HG03469 (cell line): ENCODE results near the gene EXOC6B.

ENCODE experiments used
- ATAC-seq: cut with Tn5 transposase; IDR thresholded peaks from one replicate; pipeline ENCODE4 v1.9.1; 2021; ENCODE audit warnings: mild to moderate bottlenecking, moderate library complexity, moderate number of reproducible peaks; ENCODE audit not compliant: unreplicated experiment

EXOC6B gene

GRCh38 chr2:72793798-72794440 is 31.9 kb downstream of the EXOC6B start:
- no peak for ATAC-seq

DNA sequence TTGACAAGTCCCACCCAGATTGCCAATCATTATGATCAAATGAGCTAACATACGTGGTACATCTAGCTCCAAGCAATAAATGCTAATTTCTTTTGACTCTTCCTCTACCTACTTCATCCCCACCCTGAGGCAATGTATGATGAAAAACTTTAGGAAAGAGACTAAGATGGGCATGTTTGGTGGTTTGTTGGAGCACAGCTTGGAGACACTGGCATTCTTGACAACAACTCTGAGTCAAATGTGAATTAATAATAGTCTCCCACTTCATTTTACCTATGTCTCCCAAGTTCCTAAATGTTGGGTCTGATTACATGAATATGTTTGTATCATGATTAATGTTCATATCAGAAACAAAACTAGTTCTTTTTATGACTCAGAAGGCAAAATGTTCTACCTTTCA is 36.6 kb downstream of the EXOC6B start:
- ATAC-seq = no peak

- no peak for ATAC-seq
Observed at GRCh38 chr2:72788756-72789155, 37.1 kb downstream of the EXOC6B start.

GRCh38 chr2:72785517-72785916 is 40.3 kb downstream of the EXOC6B start:
- ATAC-seq = no peak

- ATAC-seq = no peak
Observed at GRCh38 chr2:72782520-72782919, 43.3 kb downstream of the EXOC6B start.

DNA sequence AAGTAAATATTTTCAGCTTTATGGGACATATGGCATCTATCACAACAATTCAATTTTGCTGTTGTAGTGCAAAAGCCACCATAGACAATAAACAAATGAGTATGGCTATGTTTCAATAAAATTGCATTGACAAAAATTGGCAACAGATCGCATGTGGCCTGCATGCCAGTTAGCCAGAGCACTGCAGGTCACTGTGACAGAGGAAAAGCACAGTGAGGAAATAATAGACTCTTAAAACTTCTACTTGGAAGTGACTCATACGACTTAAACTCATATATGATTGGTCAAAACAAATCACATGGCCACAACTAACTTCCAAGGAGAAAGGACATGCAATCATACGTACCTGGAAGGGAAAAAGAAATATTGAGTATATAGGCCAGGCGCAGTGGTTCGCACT is 44.4 kb downstream of the EXOC6B start:
- no peak for ATAC-seq

DNA sequence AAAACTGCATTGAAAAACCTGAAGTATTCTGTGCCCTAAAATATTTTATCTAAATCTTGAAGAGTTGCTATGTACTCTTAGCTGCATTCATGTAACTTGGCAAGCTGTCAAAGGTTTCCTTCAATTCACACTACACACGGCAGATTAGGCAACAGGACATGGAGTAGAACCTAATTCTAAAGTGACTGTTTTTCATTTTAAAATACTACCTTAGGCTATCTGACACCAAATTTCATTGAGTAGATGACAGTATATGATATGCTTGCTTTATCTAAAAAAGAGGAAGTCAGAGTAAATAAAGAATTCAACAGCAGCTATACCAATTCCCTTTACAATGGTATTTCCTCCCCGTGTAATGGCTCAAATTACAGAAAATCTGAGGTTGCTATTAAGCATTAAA is 45.4 kb downstream of the EXOC6B start:
- no peak for ATAC-seq

- ATAC-seq = no peak
Observed at GRCh38 chr2:72779495-72779894, 46.3 kb downstream of the EXOC6B start.

DNA sequence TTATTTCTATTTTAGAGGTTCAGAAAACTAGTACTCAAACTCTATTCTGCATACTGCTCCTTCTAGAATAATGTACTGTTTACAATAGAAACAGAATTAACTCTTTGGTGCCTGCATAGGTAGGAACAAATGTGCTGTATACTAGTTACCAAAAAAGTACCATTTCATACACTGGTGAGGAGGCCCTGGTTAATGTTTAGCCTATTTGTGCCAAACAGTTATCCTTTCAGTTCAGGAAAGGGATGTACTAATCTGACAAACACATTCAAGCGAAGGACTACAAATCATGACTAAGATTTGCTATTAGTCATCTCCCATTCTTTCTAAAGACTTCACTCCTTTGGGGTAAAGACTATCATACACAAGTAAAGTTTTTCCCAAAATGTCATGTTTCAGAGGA is 47.4 kb downstream of the EXOC6B start:
- no peak for ATAC-seq

- ATAC-seq = peak; percentile 65
Observed at GRCh38 chr2:72770879-72771461, 54.9 kb downstream of the EXOC6B start.

- no peak for ATAC-seq
Observed at GRCh38 chr2:72765997-72766609, 59.7 kb downstream of the EXOC6B start.

DNA sequence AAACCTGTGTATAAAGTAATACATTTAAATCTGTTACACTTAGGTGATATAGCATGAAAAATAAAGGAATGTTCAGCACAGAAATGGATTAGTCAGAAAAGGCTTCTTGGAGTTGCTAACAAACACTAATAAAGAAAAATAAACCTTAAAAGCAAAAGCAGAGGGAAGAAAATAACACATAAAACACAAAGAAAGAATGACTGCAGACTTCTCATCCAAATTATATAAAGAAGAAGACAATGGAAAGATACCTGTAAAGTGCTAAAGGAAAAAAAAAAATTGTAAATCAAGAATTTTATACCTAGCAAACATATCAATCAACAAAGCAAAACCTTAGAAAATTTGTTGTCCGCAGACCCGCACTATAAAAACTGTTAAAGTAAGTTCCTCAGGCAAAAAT is 63.6 kb downstream of the EXOC6B start:
- no peak for ATAC-seq

- ATAC-seq = no peak
Observed at GRCh38 chr2:72759755-72760154, 66.1 kb downstream of the EXOC6B start.

DNA sequence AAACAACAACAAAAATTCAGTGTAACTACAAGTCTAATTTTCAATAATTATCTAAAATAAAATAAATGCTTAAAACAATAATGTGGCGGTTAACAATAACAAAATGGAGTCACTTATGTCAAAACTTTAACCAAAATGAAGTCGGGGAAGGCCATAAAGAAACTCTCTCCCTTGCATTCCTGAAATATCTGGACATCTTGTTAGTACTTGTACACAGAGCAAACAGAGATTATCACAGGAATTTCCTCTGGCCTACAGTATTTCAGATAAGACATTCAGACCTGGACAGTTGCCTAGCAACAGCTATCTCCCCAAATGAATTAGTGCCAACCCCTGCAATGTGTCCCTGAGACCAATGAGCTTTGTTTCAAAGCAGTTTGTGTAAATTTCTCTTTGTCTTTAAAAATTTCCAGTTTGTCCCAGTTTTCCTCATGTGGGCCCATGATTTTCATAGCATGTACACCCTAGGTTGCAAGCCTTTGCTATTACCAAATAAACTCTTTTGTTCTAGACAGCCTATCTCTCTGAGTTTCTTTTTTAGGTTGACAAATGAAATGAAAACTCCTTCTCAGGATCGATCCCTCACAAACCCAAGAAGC is 68.6 kb downstream of the EXOC6B start:
- ATAC-seq = no peak

- ATAC-seq = no peak
Observed at GRCh38 chr2:72755647-72756423, 70.0 kb downstream of the EXOC6B start.

- ATAC-seq = no peak
Observed at GRCh38 chr2:72754628-72755320, 71.1 kb downstream of the EXOC6B start.

GRCh38 chr2:72750977-72751639 is 74.7 kb downstream of the EXOC6B start:
- ATAC-seq = no peak

DNA sequence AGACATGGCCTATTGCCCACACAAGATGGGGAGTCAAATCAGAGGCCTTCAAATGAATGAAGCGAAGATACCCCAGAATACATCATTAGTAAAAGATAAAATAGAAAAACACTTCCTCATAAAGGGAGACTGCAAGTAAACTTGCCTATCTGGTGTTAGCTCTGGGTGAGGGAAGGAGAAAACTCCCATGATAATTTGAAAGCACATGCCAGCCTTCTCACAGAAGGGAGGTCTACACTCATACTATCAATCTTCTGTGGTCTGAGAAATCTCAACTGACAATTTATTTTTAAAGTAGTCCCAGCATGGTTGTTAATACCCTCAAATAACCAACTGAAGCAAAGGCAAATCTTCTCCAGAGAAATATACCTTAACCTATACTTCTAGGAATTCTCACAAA is 75.4 kb downstream of the EXOC6B start:
- ATAC-seq = no peak

- ATAC-seq = no peak
Observed at GRCh38 chr2:72747344-72747743, 78.5 kb downstream of the EXOC6B start.

- ATAC-seq = no peak
Observed at GRCh38 chr2:72745679-72746368, 80.0 kb downstream of the EXOC6B start.
